A673 (cell line): Measurements from ENCODE around the gene CNTN1.

Experiments used
- CTCF ChIP-seq: fragments of 300-800, 200-600 bp; sonication (generic); conservative IDR thresholded peaks from 2 replicates; pipeline ENCODE4 v1.5.1; 2017; ENCODE audit warnings: low read depth, mild to moderate bottlenecking, antibody characterized with exemption, low read length, moderate library complexity, mixed read lengths
- EZH2 ChIP-seq: fragments of 200-600 bp; sonication (generic); IDR thresholded peaks from 2 replicates; pipeline ENCODE4 v1.6.1; 2017; ENCODE audit warnings: borderline replicate concordance, low read depth, mild to moderate bottlenecking, mixed read lengths, antibody characterized with exemption, low read length; ENCODE audit not compliant: poor library complexity, severe bottlenecking

GRCh38 chr12:40672741-40673271 is 19.4 kb upstream of the CNTN1 start:
- no peak for TF ChIP-seq CTCF
- TF ChIP-seq EZH2: no peak
